NCI-H2029 treated with DMSO at 0.1 percent for 48 hours (cell line): ENCODE data around the gene ALG12.
A peak's percentile ranks its signal among the peaks of the same experiment; 100 is the strongest.

ENCODE experiments used
- DNase-seq: peaks from one replicate; lab custom pipeline; 2025; lab: John Stamatoyannopoulos, UW

The ALG12 gene

GRCh38 chr22:49945042-49945794 is 27.0 kb upstream of the ALG12 start:
- peak; percentile 29 for DNase-seq

DNA sequence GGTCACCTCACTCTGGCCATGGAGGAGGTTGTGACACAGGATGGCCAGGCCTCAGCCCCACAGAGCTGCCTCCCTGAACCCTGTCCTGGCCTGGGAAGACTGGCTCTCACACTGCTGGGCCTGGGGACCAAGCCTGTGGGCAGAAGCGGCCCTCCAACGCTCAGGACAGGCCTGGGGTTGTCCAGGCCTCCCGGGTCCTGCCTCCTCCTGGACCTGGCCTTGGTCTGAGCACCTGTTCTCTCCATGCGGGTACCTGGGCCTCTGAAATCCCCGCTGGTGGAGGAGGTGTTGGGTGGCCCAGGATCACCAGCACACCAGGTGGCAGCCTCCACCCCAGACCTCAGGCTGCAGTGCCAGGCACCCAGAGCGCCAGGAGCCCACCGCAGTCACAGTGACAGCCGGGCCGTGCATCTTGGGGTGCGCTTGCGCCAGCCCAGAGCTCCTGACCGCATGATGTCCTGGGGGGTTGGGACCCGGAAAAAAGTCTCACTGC is 26.2 kb upstream of the ALG12 start:
- DNase-seq, result no peak

DNA sequence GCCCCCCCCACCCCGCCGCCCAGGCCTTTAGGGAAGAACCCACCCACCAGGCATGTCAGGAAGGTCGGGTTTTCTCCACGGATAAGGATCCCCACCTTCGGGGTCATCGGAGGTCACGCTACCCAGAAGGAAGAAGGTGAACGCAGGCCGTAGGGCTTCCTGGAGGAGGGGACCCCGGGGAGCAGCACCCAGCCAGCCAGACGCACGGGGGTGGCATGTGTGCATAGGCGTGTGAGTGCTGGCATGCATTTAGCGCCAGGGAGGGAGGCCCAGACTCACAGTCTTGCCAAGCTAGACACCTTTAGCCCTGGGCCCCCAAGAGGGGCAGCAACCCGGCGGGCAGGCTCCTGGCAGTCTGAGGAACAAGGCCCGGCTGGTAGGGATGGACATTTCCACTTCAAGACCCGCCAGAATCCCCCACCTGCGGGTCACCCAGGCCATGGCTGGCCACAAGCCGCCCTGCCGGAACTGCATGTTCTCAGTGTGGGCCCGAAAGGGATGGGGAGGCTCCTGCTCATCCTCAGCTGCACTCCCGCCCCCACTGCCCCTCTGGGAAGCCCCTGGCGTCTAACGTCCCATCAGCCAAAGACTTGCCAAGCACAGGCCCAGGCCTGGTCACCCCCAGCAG is 25.6 kb upstream of the ALG12 start:
- no peak for DNase-seq

GRCh38 chr22:49943405-49943765 is 25.1 kb upstream of the ALG12 start:
- DNase-seq, result no peak

GRCh38 chr22:49942565-49943404 is 24.5 kb upstream of the ALG12 start:
- DNase-seq, result no peak

GRCh38 chr22:49941507-49942316 is 23.5 kb upstream of the ALG12 start:
- DNase-seq, result no peak

- no peak for DNase-seq
These were observed 20.4 kb upstream of the ALG12 start for GRCh38 chr22:49938565-49939136.

DNA sequence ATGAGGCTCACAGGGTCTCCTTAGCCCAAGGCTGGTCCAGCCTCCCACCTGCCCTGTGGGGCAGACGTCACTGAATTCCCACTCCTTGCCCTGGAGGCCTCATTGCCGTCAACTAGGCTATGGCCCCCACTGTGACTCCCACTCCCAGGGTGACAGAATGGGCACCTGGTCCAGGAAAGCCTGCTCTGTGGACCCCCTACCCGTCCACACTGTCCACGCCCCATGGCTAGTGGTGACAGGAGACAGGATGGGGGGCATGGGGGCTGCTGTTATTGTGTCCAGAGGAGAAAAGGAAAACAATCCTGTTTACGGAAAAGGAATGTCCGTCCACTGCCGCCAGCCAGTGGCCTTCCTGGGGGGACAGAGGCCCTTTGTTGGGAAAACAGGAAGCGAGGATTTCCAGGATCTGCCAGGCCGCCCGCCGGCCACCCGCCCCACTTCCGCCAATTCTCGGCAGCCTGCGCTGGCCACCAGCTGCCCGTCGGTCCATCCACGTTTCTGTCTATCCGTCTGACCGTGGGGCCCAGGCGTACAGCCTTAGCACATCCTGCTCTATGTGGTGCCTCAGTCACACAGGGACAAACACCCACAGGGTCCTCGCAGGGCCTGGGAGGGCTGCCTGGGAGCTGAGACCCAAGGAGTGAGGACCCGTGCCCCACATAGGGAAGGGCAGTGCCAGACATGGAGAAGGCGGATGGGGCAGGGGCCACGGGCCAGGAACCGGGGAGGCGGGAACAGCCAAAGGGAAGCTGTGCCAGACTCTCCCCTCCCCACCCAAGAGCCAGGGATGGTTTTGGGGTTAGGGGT is 19.7 kb upstream of the ALG12 start:
- DNase-seq, result no peak

DNA sequence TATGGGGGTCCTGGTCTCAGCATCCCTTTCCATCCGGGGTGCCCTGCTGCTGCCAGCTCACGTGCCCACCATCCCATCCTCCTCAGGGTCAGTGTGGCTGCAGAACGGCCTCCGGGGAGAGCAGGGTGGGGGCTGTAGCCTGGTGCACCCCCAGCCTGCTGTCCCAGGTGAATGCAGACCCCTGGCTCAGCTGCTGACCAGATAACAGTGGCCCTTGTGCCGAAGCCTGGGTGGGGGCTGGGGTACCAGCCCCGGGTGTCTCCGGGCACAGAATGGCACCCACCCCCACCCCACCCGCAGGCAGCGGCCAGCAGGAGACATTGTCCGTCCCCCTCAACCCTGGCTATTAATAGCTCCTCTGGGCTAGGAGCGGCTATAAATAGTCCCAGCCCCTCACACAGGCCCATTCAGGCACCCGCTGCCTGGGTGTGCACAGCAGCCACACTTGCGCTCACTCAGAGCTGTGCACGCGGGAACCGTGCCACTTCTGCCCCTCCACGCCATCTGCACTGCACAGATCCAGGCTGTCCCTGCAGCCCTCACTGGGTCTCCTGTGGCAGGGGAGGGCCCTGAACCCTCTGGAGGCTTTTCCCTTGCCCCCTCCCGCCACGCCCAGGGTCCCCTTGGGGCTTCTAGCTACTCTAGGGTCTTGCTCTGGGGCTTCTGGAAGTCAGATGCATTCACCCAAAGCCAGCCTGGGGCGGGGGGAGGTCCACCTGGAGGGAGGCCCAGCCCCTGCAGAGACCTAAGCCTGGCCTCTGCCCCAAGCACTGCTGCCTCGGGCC is 18.9 kb upstream of the ALG12 start:
- DNase-seq, result no peak

GRCh38 chr22:49936018-49936972 is 18.1 kb upstream of the ALG12 start:
- no peak for DNase-seq

DNA sequence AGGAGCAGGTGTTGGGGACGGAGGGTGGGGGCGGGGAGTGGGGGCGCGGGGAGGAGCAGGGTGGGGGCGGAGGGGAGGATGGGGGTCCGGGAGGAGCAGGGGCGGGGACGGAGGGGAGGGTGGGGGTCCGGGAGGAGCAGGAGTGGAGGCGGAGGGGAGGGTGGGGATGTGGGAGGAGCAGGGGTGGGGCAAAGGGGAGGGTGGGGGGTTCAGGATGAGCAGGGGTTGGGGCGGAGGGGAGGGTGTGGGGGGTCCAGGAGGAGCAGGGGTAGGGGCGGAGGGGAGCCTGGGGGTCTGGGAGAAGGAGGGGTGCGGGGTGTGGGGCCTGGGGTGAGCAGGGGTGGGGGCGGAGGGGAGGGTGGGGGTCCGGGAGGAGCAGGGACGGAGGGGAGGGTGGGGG is 17.3 kb upstream of the ALG12 start:
- no peak for DNase-seq

DNA sequence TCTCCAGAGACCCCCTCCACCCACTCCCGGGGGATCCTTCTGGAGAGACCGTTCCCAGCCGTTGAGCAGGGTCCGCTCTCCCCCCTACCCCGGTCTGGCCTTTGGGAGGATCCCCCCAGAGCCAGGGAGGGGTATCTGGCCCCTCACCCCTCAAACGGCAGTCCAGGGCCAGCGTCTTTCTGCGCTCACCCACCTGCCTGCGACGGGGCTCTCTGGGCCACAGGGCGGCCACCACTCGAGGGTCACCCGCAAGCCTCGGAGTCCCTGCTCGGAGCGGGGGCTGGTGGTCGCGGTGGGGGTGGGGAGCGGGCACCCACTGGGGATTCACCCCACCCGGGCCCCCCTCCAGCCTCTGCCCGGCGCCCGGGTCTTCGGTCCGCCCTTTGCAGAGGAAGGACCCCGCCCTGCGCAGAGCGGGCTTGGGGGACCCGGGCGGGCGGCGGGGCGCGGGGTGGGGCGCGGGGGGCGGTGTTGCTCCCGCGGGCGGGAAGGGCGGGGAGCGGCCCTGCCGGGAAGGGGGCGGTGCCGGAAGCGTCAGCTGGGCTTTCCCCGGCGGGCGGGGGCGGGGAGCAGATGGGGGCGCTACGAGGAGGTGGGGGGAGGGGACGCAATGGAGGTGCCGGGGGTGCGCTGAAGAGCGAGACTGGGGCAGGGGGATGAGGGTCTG is 16.8 kb upstream of the ALG12 start:
- DNase-seq, result no peak

DNA sequence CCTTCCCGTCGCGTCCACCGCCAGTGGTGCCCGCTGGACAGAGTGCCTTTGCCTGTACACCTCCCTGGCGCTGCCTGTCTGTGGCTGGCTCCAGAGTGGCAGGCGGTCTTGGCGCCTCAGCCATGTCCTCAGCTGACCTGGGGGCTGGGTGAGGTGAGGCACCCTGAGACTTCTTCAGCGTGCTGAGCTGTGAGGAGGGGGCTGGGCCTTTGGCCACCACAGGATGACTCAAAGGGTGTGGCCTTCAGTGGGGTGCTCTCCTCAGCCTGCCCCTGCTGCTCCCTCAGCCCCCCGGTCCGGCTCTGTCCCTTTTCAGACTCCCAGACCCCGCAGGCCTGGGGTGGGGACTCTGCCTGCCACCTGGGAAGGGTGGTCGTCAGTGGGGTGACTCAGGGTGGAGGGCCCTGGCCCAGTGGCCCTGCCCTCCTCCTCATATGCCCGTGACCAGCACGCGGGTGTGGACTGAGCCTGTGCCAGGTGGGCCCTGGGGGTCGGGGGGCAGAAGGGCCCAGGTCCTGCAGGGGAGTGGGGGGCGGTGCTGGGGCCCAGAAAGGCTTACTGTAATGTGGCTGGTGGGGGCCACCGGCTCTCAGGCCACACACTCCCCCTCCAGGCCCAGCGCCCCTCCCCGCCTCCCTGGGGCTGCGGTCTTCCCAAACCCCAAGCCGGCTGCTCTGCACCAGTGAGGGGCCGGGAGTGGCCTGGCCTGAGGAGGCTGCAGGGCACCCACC is 16.1 kb upstream of the ALG12 start:
- no peak for DNase-seq

GRCh38 chr22:49933236-49934159 is 15.3 kb upstream of the ALG12 start:
- DNase-seq, result no peak

- DNase-seq, result peak; percentile 13
These were observed 12.6 kb upstream of the ALG12 start for GRCh38 chr22:49930596-49931412.
